SU-DHL-6 (cell line): ENCODE results near the gene CHMP5.

ENCODE experiments used
- CTCF ChIP-seq: fragments of 200-600 bp; sonication (generic); IDR thresholded peaks from one replicate; pipeline ENCODE4 v1.5.1; 2017; ENCODE audit warnings: antibody characterized with exemption, mild to moderate bottlenecking, low read length, moderate library complexity; ENCODE audit not compliant: insufficient read depth, poor library complexity, severe bottlenecking
- EZH2phosphoT487 ChIP-seq: fragments of 200-600 bp; sonication (generic), shearing (Covaris generic); conservative IDR thresholded peaks from 2 replicates; pipeline ENCODE4 v1.6.1; 2018; ENCODE audit warnings: mild to moderate bottlenecking, antibody characterized with exemption, low read length, moderate library complexity, mixed read lengths

GRCh38 chr9:33245341-33245740, 19.5 kb upstream of the CHMP5 start:
- TF ChIP-seq CTCF (no peak), EZH2phosphoT487 (no peak)
